Transverse colon (tissue), 4 donors: Measurements from ENCODE around the gene SRSF6. TPM values are rescaled to one million over a fixed set of nuclear protein-coding genes. Genes with fewer than 3 reads are reported as not detected.

Experiments
- DNase-seq: peaks from one replicate; pipeline ENCODE4 v3.0.0-alpha.2; 2019
- H3K27ac ChIP-seq, 4 donors: fragments of 200-600 bp; sonication (generic); 2 replicates each; pipeline ENCODE4 v1.5.1; 2016 to 2018; ENCODE audit warnings: inconsistent platforms in 4 of 4
- H3K27me3 ChIP-seq: fragments of 200-600 bp; sonication (generic); 2 replicates; pipeline ENCODE4 v1.5.1; 2017; ENCODE audit warnings: inconsistent platforms
- H3K36me3 ChIP-seq, 4 donors: fragments of 200-600 bp; sonication (generic); 2 replicates each; pipeline ENCODE4 v1.5.1; 2017 to 2019; ENCODE audit warnings: inconsistent platforms in 4 of 4
- H3K4me1 ChIP-seq, 4 donors: fragments of 200-600 bp; sonication (generic); 2 replicates each; pipeline ENCODE4 v1.5.1; 2017 to 2020; ENCODE audit warnings: inconsistent platforms in 4 of 4
- H3K4me3 ChIP-seq, 4 donors: fragments of 200-600 bp; sonication (generic); 1 replicate in 1 of 4; 2 replicates in 3 of 4; pipeline versions ENCODE4 v1.5.1 to v1.6.1; 2017 to 2019; ENCODE audit warnings: inconsistent platforms in 4 of 4
- H3K9me3 ChIP-seq, 2 donors: fragments of 200-600 bp; sonication (generic); 2 replicates each; pipeline ENCODE4 v1.5.1; 2017 to 2019; ENCODE audit warnings: inconsistent platforms in 2 of 2
- CTCF ChIP-seq, 5 experiments: fragments of 200-600 bp in 3 of 5; fragments of 450-650 bp in 2 of 5; sonication (generic) in 3 of 5; IDR thresholded peaks; 1 replicate in 2 of 5; 2 replicates in 3 of 5; pipeline ENCODE4 v1.5.1; 2016 to 2017; ENCODE audit warnings: antibody characterized with exemption in 5 of 5, inconsistent platforms in 3 of 5, mild to moderate bottlenecking in 2 of 5, moderate library complexity in 1 of 5
- EP300 ChIP-seq: sonication (generic); formaldehyde crosslinking; IDR thresholded peaks from one replicate; pipeline ENCODE4 v1.6.1; 2017; ENCODE audit warnings: antibody characterized with exemption, low read depth
- POLR2A ChIP-seq: fragments of 450-650 bp; IDR thresholded peaks from one replicate; pipeline ENCODE4 v1.6.1; 2016; ENCODE audit warnings: antibody characterized with exemption, mild to moderate bottlenecking, moderate library complexity
- POLR2AphosphoS5 ChIP-seq, 3 donors: sonication (generic); formaldehyde crosslinking; IDR thresholded peaks; one replicate each; pipeline ENCODE4 v1.6.1; 2016; ENCODE audit warnings: antibody characterized with exemption in 3 of 3
- WGBS, 2 donors: methylation state at CpG; one replicate each; pipeline ENCODE4 v1.1.5; 2018; ENCODE audit warnings: low coverage in 1 of 2; 5-methylcytosine and 5-hydroxymethylcytosine counted together
- in situ Hi-C, 4 donors: fragments of 200-750 bp; cut with MboI; loops; one replicate each; pipeline versions ENCODE4 v1.15.0 to v1.15.1; 2017; ENCODE audit warnings: low sequenced_read_pairs in 3 of 4, low pct_ligation_motif_present in 1 of 4, low pct_unique_long_range_greater_than_20kb in 1 of 4
- intact Hi-C: fragments of 100-400 bp; cut with DNase I; formaldehyde crosslinking; loops from one replicate; pipeline ENCODE4 v1.15.1; 2023; ENCODE audit warnings: low total_unique reads
- total RNA-seq, 4 donors: library from RNA; depleted of rRNA; stranded (reverse); fragments of >200 nt; gene quantifications; one replicate each; pipeline ENCODE4 v1.1.0, GENCODE V29; 2016

Gene SRSF6
- total RNA-seq, 4 donors from 2014 or later, result 48.3 to 194 (median 70.1) TPM

DNA sequence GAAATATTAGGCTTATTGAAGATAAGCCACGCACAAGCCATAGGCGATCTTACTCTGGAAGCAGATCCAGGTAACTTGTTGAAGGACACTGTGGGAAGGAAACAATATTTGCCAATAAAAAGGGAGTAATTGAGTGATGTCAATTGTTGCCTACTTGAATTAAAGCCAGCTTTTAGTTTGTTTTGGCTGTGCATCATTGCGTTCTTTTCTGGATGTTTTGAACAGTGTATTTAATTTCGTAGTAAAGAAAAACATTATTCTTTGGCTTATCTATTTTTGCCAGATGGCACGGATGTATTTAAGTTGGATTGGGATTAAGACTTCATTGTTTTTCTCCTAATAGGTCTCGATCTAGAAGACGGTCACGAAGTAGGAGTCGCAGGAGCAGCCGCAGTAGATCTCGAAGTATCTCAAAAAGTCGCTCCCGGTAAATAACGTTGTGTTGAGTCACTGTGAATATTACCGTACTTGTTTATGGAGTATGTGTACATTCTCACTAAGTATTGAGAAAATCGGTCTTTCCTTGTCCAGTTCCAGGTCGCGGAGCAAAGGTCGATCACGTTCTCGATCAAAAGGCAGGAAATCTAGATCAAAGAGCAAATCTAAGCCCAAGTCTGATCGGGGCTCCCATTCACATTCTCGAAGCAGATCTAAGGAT lies 2.6 kb downstream of the SRSF6 start:
- H3K27me3 ChIP-seq, result no peaks in the 10 kb centered on the region
- H3K27ac ChIP-seq, result no peak overlapping the region
- no peak overlapping the region for H3K4me3 ChIP-seq
- no peak for TF ChIP-seq POLR2A
- H3K36me3 ChIP-seq, result peaks cover 0 to 47% (median 22%) of the 10 kb centered on the region in 4 donors
- no peaks in the 10 kb centered on the region for H3K9me3 ChIP-seq
- intact Hi-C loops (no loop called here), in situ Hi-C loops (loop anchor here in 1 of 4 donors (25.0 kb wide), 1 partner anchor 627 kb away; no protein-coding TSS in a partner anchor)
- 89 to 92% methylated on average over 23 of the region's 23 CpGs for WGBS, 2 donors
- peaks cover 3 to 41% (median 17%) of the 10 kb centered on the region in 4 donors for H3K4me1 ChIP-seq
- DNase-seq, result no peak

GRCh38 chr20:43460830-43461200 lies 3.1 kb downstream of the SRSF6 start:
- in situ Hi-C loops (loop anchor here in 1 of 4 donors (25.0 kb wide), 1 partner anchor 626 kb away; no protein-coding TSS in a partner anchor), intact Hi-C loops (no loop called here)
- 88 to 90% methylated on average over 10 of the region's 10 CpGs for WGBS, 2 donors
- TF ChIP-seq POLR2A (no peak), EP300 (no peak), CTCF (IDR thresholded peaks at IDR 0.05) (no peak), POLR2AphosphoS5 (IDR thresholded peaks at IDR 0.05) (no peak)
- Histone ChIP-seq H3K27me3 (no peaks in the 10 kb centered on the region), H3K36me3 (peaks cover 0 to 51% (median 22%) of the 10 kb centered on the region in 4 donors), H3K9me3 (no peaks in the 10 kb centered on the region), H3K4me1 (peaks cover 3 to 41% (median 17%) of the 10 kb centered on the region in 4 donors), H3K27ac (no peak overlapping the region), H3K4me3 (no peak overlapping the region)
- no peak for DNase-seq

- H3K36me3 ChIP-seq, result peaks cover 0 to 55% (median 22%) of the 10 kb centered on the region in 4 donors
- 93 to 100% methylated on average over 2 to 3 of the region's 3 CpGs for WGBS, 2 donors
- H3K4me3 ChIP-seq, result no peak overlapping the region
- TF ChIP-seq EP300, result no peak
- TF ChIP-seq POLR2AphosphoS5 (IDR thresholded peaks at IDR 0.05), result no peak
- no peak for TF ChIP-seq CTCF (IDR thresholded peaks at IDR 0.05)
- TF ChIP-seq POLR2A, result no peak
- no peaks in the 10 kb centered on the region for H3K9me3 ChIP-seq
- DNase-seq, result no peak
- intact Hi-C loops (no loop called here), in situ Hi-C loops (loop anchor here in 1 of 4 donors (25.0 kb wide), 1 partner anchor 625 kb away; no protein-coding TSS in a partner anchor)
- no peaks in the 10 kb centered on the region for H3K27me3 ChIP-seq
- no peak overlapping the region for H3K27ac ChIP-seq
- peaks cover 0 to 33% (median 11%) of the 10 kb centered on the region in 4 donors for H3K4me1 ChIP-seq
Measured at GRCh38 chr20:43461894-43462659, 4.4 kb downstream of the SRSF6 start.

DNA sequence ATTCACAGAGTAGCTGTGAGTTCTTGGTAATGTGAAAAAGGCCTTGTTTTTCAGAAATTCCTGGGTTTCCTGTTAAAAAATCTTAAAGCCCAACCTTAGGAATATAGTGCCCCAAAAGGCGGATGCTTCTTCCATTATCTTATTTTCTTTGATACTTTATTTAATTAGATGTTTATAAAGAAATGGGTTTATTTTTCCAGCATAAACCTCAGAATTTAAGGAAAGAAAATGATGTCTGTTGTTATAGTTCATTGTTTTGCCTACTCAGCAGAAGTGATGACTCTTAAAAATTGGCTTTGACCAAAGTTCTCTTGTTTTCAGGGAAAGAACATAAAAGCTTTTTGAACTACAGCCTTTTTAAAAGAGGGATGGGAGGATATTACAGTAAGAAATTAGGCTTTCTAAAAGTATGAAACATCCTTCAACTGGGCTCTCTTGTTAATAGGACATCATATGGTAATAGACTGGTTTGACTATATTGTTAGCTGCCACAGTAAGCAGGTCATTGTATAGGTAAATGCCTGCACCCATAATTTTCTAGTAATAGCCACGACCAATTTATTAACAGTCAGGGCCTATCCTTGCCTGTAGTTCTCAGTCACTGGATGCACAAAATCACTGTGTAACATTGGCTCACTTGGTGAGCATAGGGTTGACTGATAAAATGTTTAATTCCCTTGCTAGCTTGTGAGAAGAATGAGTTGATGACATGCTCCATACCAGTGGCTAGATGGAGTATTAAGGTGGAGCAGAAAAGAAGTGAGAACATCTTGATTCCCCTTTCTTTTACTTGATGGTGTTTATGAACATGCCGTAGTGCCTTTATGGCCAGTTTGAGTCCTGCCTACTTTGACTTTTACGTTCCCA lies 5.2 kb downstream of the SRSF6 start:
- Histone ChIP-seq H3K36me3 (peaks cover 0 to 55% (median 22%) of the 10 kb centered on the region in 4 donors), H3K27me3 (no peaks in the 10 kb centered on the region), H3K4me1 (peaks cover 0 to 33% (median 10%) of the 10 kb centered on the region in 4 donors), H3K9me3 (no peaks in the 10 kb centered on the region), H3K27ac (no peak overlapping the region), H3K4me3 (no peak overlapping the region)
- intact Hi-C loops (no loop called here), in situ Hi-C loops (loop anchor here in 1 of 4 donors (25.0 kb wide), 1 partner anchor 624 kb away; no protein-coding TSS in a partner anchor)
- no peak for TF ChIP-seq EP300
- no peak for TF ChIP-seq POLR2A
- peak in 1 of 3 donors; percentile 9 for TF ChIP-seq POLR2AphosphoS5 (IDR thresholded peaks at IDR 0.05)
- no peak for TF ChIP-seq CTCF (IDR thresholded peaks at IDR 0.05)
- DNase-seq, result no peak
- 72 to 82% methylated on average over 2 to 4 of the region's 4 CpGs for WGBS, 2 donors
